ENCODE data around the gene FLACC1. TPM values are rescaled to one million over a fixed set of nuclear protein-coding genes. Genes with fewer than 3 reads are reported as not detected.
"Not testable (repeated sequence)": the region's sequence is repeated elsewhere in the genome, so short reads cannot be mapped to it uniquely, and the experiment has no call there.

Gene FLACC1
- total RNA-seq, 1 donor from 2014 or later, result 1.2 TPM

- TF ChIP-seq, protein P1, sequence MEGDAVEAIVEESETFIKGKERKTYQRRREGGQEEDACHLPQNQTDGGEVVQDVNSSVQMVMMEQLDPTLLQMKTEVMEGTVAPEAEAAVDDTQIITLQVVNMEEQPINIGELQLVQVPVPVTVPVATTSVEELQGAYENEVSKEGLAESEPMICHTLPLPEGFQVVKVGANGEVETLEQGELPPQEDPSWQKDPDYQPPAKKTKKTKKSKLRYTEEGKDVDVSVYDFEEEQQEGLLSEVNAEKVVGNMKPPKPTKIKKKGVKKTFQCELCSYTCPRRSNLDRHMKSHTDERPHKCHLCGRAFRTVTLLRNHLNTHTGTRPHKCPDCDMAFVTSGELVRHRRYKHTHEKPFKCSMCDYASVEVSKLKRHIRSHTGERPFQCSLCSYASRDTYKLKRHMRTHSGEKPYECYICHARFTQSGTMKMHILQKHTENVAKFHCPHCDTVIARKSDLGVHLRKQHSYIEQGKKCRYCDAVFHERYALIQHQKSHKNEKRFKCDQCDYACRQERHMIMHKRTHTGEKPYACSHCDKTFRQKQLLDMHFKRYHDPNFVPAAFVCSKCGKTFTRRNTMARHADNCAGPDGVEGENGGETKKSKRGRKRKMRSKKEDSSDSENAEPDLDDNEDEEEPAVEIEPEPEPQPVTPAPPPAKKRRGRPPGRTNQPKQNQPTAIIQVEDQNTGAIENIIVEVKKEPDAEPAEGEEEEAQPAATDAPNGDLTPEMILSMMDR (IDR thresholded peaks at IDR 0.05; ENCODE audit: partially characterized antibody, unreplicated experiment), result no peak
- no peak for DNase-seq
- Mint-ChIP-seq H3K4me3 (ENCODE audit: unreplicated experiment) (no peak overlapping the region), H3K27me3 (ENCODE audit: unreplicated experiment) (no peaks in the 10 kb centered on the region), H3K4me1 (ENCODE audit: low read depth, unreplicated experiment) (no peaks in the 10 kb centered on the region), H3K27ac (ENCODE audit: unreplicated experiment) (no peak overlapping the region), H3K9me3 (ENCODE audit: unreplicated experiment) (peaks cover 2% of the 10 kb centered on the region), H3K36me3 (ENCODE audit: unreplicated experiment) (peaks cover 2% of the 10 kb centered on the region)
Measured at GRCh38 chr2:201244829-201245228, 112.3 kb downstream of the FLACC1 start.

- Mint-ChIP-seq H3K27ac (ENCODE audit: unreplicated experiment) (no peak overlapping the region), H3K4me1 (ENCODE audit: low read depth, unreplicated experiment) (no peaks in the 10 kb centered on the region), H3K9me3 (ENCODE audit: unreplicated experiment) (peaks cover 2% of the 10 kb centered on the region), H3K4me3 (ENCODE audit: unreplicated experiment) (no peak overlapping the region), H3K27me3 (ENCODE audit: unreplicated experiment) (no peaks in the 10 kb centered on the region), H3K36me3 (ENCODE audit: unreplicated experiment) (peaks cover 6% of the 10 kb centered on the region)
- DNase-seq, result no peak
- TF ChIP-seq, protein P1 (IDR thresholded peaks at IDR 0.05; ENCODE audit: partially characterized antibody, unreplicated experiment), result no peak
Measured at GRCh38 chr2:201242571-201243277, 114.4 kb downstream of the FLACC1 start.

GRCh38 chr2:201239167-201239935 lies 117.8 kb downstream of the FLACC1 start:
- not testable (repeated sequence) for H3K9me3 Mint-ChIP-seq (ENCODE audit: unreplicated experiment); DNase-seq; H3K27ac Mint-ChIP-seq (ENCODE audit: unreplicated experiment); H3K36me3 Mint-ChIP-seq (ENCODE audit: unreplicated experiment); H3K27me3 Mint-ChIP-seq (ENCODE audit: unreplicated experiment); H3K4me3 Mint-ChIP-seq (ENCODE audit: unreplicated experiment); H3K4me1 Mint-ChIP-seq (ENCODE audit: low read depth, unreplicated experiment)

Other genes starting within 250 kb of the FLACC1 start
- 88.0 TPM for gene CFLAR, start 241.2 kb downstream of the FLACC1 start, total RNA-seq (ENCODE audit: unreplicated experiment)
- gene CASP10, start 174.2 kb downstream of the FLACC1 start, total RNA-seq (ENCODE audit: unreplicated experiment), result not detected
- gene CASP8, start 96.8 kb downstream of the FLACC1 start, total RNA-seq (ENCODE audit: unreplicated experiment), result not detected
- 58.9 TPM for gene TRAK2, start 94.1 kb upstream of the FLACC1 start, total RNA-seq (ENCODE audit: unreplicated experiment)
- 40.5 TPM for gene STRADB, start 94.4 kb upstream of the FLACC1 start, total RNA-seq (ENCODE audit: unreplicated experiment)

Data from glutamatergic neuron (in vitro differentiated cells).